ENCODE data around the gene FARP1. TPM values are rescaled to one million over a fixed set of nuclear protein-coding genes. Genes with fewer than 3 reads are reported as not detected.

The FARP1 gene
- total and polyA plus RNA-seq, 2 of the 8 experiments (the other 6 are each of a cell fraction or from before 2014, with no cell fraction given): 24.7 to 104 TPM

- no peak overlapping the region for H3K18ac ChIP-seq (ENCODE audit: extremely low read depth, low read length)
- no peak overlapping the region for H3K14ac ChIP-seq (ENCODE audit: insufficient read length)
- H3K9me3 ChIP-seq (ENCODE audit: insufficient read depth in 2 of 2, low read depth in 1 of 2, low read length in 1 of 2): no peaks in the 10 kb centered on the region
- H3K4me3 ChIP-seq (ENCODE audit: extremely low read depth in 1 of 4, insufficient read depth in 2 of 4, low read depth in 3 of 4, low read length in 4 of 4): no peak overlapping the region
- no peak overlapping the region for H2BK12ac ChIP-seq (ENCODE audit: low read depth, low read length)
- H2BK5ac ChIP-seq (ENCODE audit: low read depth, low read length): no peak overlapping the region
- CTCF ChIA-PET (ENCODE audit: partially characterized antibody): interaction anchor here (1.1 to 1.2 kb wide), 2 partner anchors 26 to 206 kb away, joined by 3 to 4 read pairs; no protein-coding TSS in a partner anchor
- H2BK20ac ChIP-seq (ENCODE audit: low read length): no peak overlapping the region
- DNase-seq (ENCODE audit: low read depth in 1 of 2, low spot score in 2 of 2) (no peak), FAIRE-seq (no peak)
- no peak overlapping the region for H4K8ac ChIP-seq (ENCODE audit: extremely low read depth, insufficient read depth, low read length)
- no peak overlapping the region for H4K91ac ChIP-seq (replicated peaks; ENCODE audit: insufficient read length, low read length)
- H3K79me1 ChIP-seq (ENCODE audit: low read depth, low read length): peaks cover 3% of the 10 kb centered on the region; the same call in 1 of the 2 replicates
- POLR2A ChIA-PET (ENCODE audit: partially characterized antibody): no interaction called here
- H3K9ac ChIP-seq (replicated peaks in 1 of 4; ENCODE audit: extremely low read depth in 1 of 4, low read depth in 3 of 4, low read length in 3 of 4): no peak overlapping the region
- no peaks in the 10 kb centered on the region for H4K20me1 ChIP-seq (replicated peaks in 1 of 2; ENCODE audit: control insufficient read depth in 1 of 2, insufficient read depth in 2 of 2, low read length in 2 of 2)
- no peaks in the 10 kb centered on the region for H3K36me3 ChIP-seq (ENCODE audit: control insufficient read depth in 2 of 4, insufficient read depth in 4 of 4, low read length in 3 of 4)
- no peak overlapping the region for H2BK120ac ChIP-seq (replicated peaks; ENCODE audit: low read depth, low read length)
- H3K56ac ChIP-seq (replicated peaks; ENCODE audit: insufficient read length, low read depth, low read length): no peak overlapping the region
- H3K23ac ChIP-seq (ENCODE audit: insufficient read length): no peak overlapping the region
- H3K4me2 ChIP-seq (ENCODE audit: insufficient read depth in 1 of 2, low read depth in 2 of 2, low read length in 2 of 2): no peak overlapping the region
- H3K79me2 ChIP-seq (ENCODE audit: control insufficient read depth in 1 of 2, insufficient read depth in 2 of 2, low read length in 2 of 2): peaks cover 0 to 38% of the 10 kb centered on the region in 2 experiments; a peak in 2 of 4 replicates
- TF ChIP-seq EZH2 (IDR thresholded peaks at IDR 0.05; ENCODE audit: low read depth, low read length, severe bottlenecking): no peak
- no peak for TF ChIP-seq CHD2 (IDR thresholded peaks at IDR 0.05; ENCODE audit: low read length)
- TF ChIP-seq POU5F1 (IDR thresholded peaks at IDR 0.05; ENCODE audit: low read depth, low read length): no peak
- no peak for TF ChIP-seq SIN3A (conservative IDR thresholded peaks at IDR 0.05 in 1 of 2, IDR thresholded peaks at IDR 0.05 in 1 of 2; ENCODE audit: low read depth in 1 of 2, low read length in 2 of 2)
- no peak for TF ChIP-seq TBP (IDR thresholded peaks at IDR 0.05; ENCODE audit: low read depth, low read length)
- TF ChIP-seq JUND (IDR thresholded peaks at IDR 0.05; ENCODE audit: low read length): no peak
- no peak for TF ChIP-seq RFX5 (IDR thresholded peaks at IDR 0.05; ENCODE audit: borderline replicate concordance, low read depth, low read length)
- no peak for TF ChIP-seq E2F6 (IDR thresholded peaks at IDR 0.05)
- TF ChIP-seq RXRA (IDR thresholded peaks at IDR 0.05; ENCODE audit: insufficient read depth, low read depth, low read length): no peak
- WGBS, 2 experiments (ENCODE audit: extremely low coverage in 1 of 2, insufficient coverage in 1 of 2, insufficient read length in 1 of 2, insufficient replicate concordance in 2 of 2, low coverage in 1 of 2, low lambda C conversion rate in 2 of 2, missing lambda C conversion rate in 1 of 2): 88% methylated on average over 7 of the region's 7 CpGs; no CpG with 5 or more reads in 1 of the 2 experiments
- H2AFZ ChIP-seq (ENCODE audit: low read length): no peak overlapping the region
- H3K27ac ChIP-seq (ENCODE audit: low read depth, low read length): no peak overlapping the region
- H3K4ac ChIP-seq (replicated peaks; ENCODE audit: insufficient read length, low read depth, low read length): no peak overlapping the region
- H3K23me2 ChIP-seq (ENCODE audit: low read depth, low read length): 0 out of 2 replicates have a peak, but pooled peaks cover 2% of the 10 kb centered on the region
- no peak overlapping the region for H4K5ac ChIP-seq (ENCODE audit: insufficient read length, low read depth, low read length)
- H2AK5ac ChIP-seq (ENCODE audit: low read depth, low read length): no peak overlapping the region
- no peaks in the 10 kb centered on the region for H3K27me3 ChIP-seq (replicated peaks in 1 of 4; ENCODE audit: control insufficient read depth in 3 of 4, extremely low read depth in 1 of 4, insufficient read depth in 3 of 4, low read length in 3 of 4)
- no peak overlapping the region for H2BK15ac ChIP-seq (ENCODE audit: low read length)
- H3K4me1 ChIP-seq (replicated peaks in 1 of 4; ENCODE audit: control insufficient read depth in 3 of 4, insufficient read depth in 4 of 4, low read length in 3 of 4): peaks cover 5 to 10% (median 8%) of the 10 kb centered on the region in 4 experiments; a peak in 6 of 7 replicates
Measured at GRCh38 chr13:98241976-98242375, 99.1 kb downstream of the FARP1 start.

All from H1 (cell line).